Ovary (tissue), 9 donors: ENCODE measurements around the gene DNTT. TPM values are rescaled to one million over a fixed set of nuclear protein-coding genes. Genes with fewer than 3 reads are reported as not detected.

Experiments used
- DNase-seq, 5 donors: peaks; one replicate each; pipeline ENCODE4 v3.0.0-alpha.2; 2019 to 2020
- H3K27ac ChIP-seq, 2 donors: fragments of 200-600 bp; one replicate each; pipeline versions ENCODE4 v1.5.1 to v1.8.0; 2019 to 2022
- H3K27me3 ChIP-seq: fragments of 200-600 bp; one replicate; pipeline ENCODE4 v1.8.0; 2022
- H3K36me3 ChIP-seq: fragments of 200-600 bp; sonication (generic); one replicate; pipeline ENCODE4 v1.5.1; 2019
- H3K4me1 ChIP-seq: one replicate; pipeline ENCODE4 v1.8.1; 2013; ENCODE audit warnings: mild to moderate bottlenecking, moderate library complexity; ENCODE audit not compliant: insufficient read depth
- H3K4me3 ChIP-seq: fragments of 200-600 bp; sonication (generic); one replicate; pipeline ENCODE4 v1.5.1; 2017
- H3K9me3 ChIP-seq, 2 donors: fragments of 200-600 bp in 1 of 2; sonication (generic) in 1 of 2; one replicate each; pipeline versions ENCODE4 v1.5.1 to v1.8.1; 2013 to 2019; ENCODE audit warnings: mild to moderate bottlenecking in 1 of 2, moderate library complexity in 1 of 2
- EP300 ChIP-seq: sonication (generic); formaldehyde crosslinking; IDR thresholded peaks from one replicate; pipeline ENCODE4 v1.6.1; 2017; ENCODE audit warnings: antibody characterized with exemption
- POLR2A ChIP-seq: fragments of 450-650 bp; IDR thresholded peaks from one replicate; pipeline ENCODE4 v1.6.1; 2017; ENCODE audit warnings: antibody characterized with exemption, mild to moderate bottlenecking, moderate library complexity
- WGBS, 3 donors: extraction: QIAGEN DNeasy Blood & Tissue Kit in 1 of 3; methylation state at CpG; one replicate each; pipeline versions ENCODE4 v1.1.5 to v1.1.7; 2013 to 2017; 5-methylcytosine and 5-hydroxymethylcytosine counted together
- intact Hi-C, 4 donors: fragments of 100-400 bp; cut with DNase I; formaldehyde crosslinking; loops; one replicate each; pipeline versions ENCODE4 v1.11.0 to v1.15.1; 2022 to 2023
- polyA plus RNA-seq, 2 donors: library from polyadenylated mRNA; stranded (reverse); fragments of 200-250 nt in 1 of 2; fragments of 350-450 nt in 1 of 2; fragmentation: Illumina TruSeq in 1 of 2; extraction: RNeasy Lipid Tissue Mini Kit (QIAGEN cat#74804) in 1 of 2; gene quantifications; one replicate each; pipeline ENCODE4 v1.2.3, GENCODE V29; 2013 to 2014
- total RNA-seq, 7 donors: library from RNA; depleted of rRNA in 2 of 7; stranded (reverse); fragments of >200 nt in 2 of 7; fragmentation: NEBNext Ultra II Directional in 3 of 7; extraction: Animal tissue kit (Norgen Biotek cat#: 25700) in 3 of 7; gene quantifications; one replicate each; pipeline versions ENCODE4 v1.1.0 to v1.2.4, GENCODE V29; 2016 to 2023
- TF ChIP-seq, protein P1 (sequence below), 3 donors: fragments of 450-650 bp in 2 of 3; fragments of 200-600 bp in 1 of 3; IDR thresholded peaks; one replicate each; pipeline versions ENCODE4 v1.5.1 to v1.8.0; 2016 to 2022; ENCODE audit warnings: antibody characterized with exemption in 3 of 3, mild to moderate bottlenecking in 1 of 3
- donor health status: DM: no; HTN: no; CAD: no; lungs with moderate emphysema.
- donor health status: DM: no; HTN: no; CAD: no.
- donor health status: Bipolar disorder and iron deficiency.
- donor health status: DM: yes; HTN: yes; CAD: no.
- donor health status: DM: no; HTN: no; CAD: no.
- donor health status: DM: yes; HTN: yes; CAD: no.

Gene DNTT
- total and polyA plus RNA-seq, 9 donors, result not detected

DNA sequence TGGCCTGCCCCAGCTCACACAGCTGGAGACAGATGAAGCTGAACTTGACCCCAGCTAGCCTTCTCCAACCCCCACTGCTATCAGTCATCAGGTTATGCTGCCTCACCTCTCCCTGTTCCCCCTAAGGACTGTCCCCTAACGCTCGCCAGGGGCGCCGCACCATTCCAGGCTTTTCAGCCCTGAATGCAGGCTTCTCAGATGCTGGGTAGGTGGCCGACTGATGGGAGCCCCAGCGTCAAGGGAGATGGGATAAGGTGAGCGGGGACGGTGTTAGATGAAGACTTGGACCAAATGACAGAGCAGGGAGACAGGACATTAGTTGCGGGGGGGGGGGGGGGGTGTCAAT lies 70.4 kb downstream of the DNTT start:
- intact Hi-C loops, result no loop called here
- TF ChIP-seq, protein P1, sequence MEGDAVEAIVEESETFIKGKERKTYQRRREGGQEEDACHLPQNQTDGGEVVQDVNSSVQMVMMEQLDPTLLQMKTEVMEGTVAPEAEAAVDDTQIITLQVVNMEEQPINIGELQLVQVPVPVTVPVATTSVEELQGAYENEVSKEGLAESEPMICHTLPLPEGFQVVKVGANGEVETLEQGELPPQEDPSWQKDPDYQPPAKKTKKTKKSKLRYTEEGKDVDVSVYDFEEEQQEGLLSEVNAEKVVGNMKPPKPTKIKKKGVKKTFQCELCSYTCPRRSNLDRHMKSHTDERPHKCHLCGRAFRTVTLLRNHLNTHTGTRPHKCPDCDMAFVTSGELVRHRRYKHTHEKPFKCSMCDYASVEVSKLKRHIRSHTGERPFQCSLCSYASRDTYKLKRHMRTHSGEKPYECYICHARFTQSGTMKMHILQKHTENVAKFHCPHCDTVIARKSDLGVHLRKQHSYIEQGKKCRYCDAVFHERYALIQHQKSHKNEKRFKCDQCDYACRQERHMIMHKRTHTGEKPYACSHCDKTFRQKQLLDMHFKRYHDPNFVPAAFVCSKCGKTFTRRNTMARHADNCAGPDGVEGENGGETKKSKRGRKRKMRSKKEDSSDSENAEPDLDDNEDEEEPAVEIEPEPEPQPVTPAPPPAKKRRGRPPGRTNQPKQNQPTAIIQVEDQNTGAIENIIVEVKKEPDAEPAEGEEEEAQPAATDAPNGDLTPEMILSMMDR (IDR thresholded peaks at IDR 0.05), result no peak
- TF ChIP-seq POLR2A (no peak), EP300 (no peak)

DNA sequence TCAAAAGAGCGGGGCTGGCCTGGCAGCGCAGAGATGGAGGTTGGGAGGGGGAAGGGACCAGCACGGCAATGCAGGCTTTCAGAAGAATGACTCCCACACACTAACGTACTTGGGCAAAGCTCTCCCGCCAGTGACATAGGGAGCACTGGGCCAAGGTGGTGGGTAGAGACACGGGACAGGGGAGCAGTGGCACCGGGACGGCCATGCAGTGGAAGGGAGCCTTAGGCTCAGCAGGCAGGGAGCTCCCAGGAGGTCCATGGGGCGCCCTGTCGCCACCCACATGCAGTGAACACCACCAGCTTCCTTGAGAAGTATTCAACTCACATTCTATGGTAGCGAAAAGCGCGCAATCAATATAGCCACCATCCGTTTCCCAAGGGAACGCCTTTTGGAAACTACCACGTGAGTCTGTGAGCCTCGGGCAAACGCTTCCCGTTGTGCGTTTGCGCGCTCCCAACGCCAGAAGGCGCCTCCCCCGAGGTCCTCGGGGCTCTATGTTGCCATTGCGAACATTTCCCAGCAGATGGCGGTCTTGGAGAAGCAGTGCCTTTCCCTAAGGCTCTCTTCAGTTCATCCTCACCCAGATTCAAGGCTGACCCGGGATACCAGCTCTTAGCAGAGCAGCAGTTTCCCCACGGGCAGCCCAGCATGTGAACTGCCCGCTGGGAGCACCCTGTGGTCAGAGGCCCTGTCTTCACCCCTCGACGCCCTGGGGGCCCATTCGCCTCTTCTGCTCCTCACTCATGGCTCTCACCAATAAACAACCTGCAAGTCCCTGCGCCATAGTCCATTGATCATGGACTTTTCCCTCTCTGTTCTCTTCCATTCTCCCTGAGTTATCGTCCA lies 71.0 kb downstream of the DNTT start:
- DNase-seq, result peak; percentile 76 to 89 (median 84)
- intact Hi-C loops, result no loop called here
- WGBS, 3 donors, result 4 to 6% (median 4%) methylated on average over 35 to 36 of the region's 36 CpGs
- Histone ChIP-seq H3K4me3 (peak overlapping the region; percentile 34), H3K4me1 (peaks cover 2% of the 10 kb centered on the region), H3K9me3 (no peaks in the 10 kb centered on the region), H3K27ac (no peak overlapping the region), H3K27me3 (no peaks in the 10 kb centered on the region), H3K36me3 (no peaks in the 10 kb centered on the region)
- no peak for TF ChIP-seq EP300
- TF ChIP-seq, protein P1 (IDR thresholded peaks at IDR 0.05), result peak; percentile 76 to 90 (median 81)

More for the DNA sequence above, 70.4 kb downstream of the DNTT start:
- no peak for DNase-seq
- Histone ChIP-seq H3K4me3 (no peak overlapping the region), H3K27me3 (no peaks in the 10 kb centered on the region), H3K27ac (no peak overlapping the region), H3K36me3 (no peaks in the 10 kb centered on the region), H3K9me3 (no peaks in the 10 kb centered on the region), H3K4me1 (peaks cover 2% of the 10 kb centered on the region)
- WGBS, 3 donors, result 21 to 40% (median 29%) methylated on average over 9 of the region's 9 CpGs

DNA sequence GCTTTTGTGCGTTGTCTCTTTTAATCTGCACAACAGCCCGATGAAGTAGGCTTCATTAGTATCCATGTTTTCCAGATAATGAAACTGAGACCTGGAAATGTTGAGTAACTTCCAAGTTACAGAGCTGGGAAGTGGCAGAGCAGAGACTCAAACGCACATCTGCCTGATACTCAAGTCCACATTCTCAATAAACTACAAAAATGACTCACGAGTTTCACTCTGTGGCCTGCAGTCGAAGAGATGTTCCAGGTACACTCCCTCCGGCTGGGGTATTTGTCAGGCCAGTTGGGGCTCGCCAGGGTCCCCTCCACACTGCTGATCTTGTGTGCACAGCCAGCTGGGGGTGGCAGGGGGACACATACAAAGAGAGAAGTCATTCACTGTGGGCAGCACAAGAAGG lies 72.2 kb downstream of the DNTT start:
- peaks cover 2% of the 10 kb centered on the region for H3K4me1 ChIP-seq
- no peak overlapping the region for H3K4me3 ChIP-seq
- H3K27ac ChIP-seq, result no peak overlapping the region
- H3K36me3 ChIP-seq, result no peaks in the 10 kb centered on the region
- no peak for DNase-seq
- TF ChIP-seq, protein P1 (IDR thresholded peaks at IDR 0.05), result no peak
- TF ChIP-seq EP300 (no peak), POLR2A (no peak)
- no peaks in the 10 kb centered on the region for H3K27me3 ChIP-seq
- intact Hi-C loops, result no loop called here
- 56 to 67% (median 67%) methylated on average over 7 of the region's 7 CpGs for WGBS, 3 donors
- H3K9me3 ChIP-seq, result no peaks in the 10 kb centered on the region

DNA sequence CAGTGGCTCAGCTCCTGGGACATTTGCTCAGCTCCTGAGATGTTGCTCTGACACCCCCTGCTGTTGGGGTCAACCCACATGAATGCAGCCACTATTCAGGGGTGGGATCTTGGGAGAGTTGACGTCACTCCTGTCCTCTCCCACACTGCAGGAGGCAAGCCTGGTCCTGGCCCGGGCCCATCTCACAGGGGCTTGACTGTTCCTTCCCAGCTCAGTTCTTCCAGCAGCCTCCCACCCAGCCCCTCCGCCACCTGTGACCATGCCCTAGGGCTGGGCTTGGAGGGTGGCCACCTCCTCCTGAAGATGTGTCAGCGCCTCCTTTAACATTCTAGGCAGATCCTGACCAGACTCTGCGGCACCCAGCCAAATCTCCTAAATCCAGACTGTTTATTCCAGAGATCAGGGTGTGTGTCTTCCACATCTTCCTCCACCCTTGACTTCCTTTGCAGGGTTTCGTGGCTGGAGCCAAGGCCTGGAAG lies 73.6 kb downstream of the DNTT start:
- DNase-seq, result peak; percentile 40 to 82 (median 66)
- Histone ChIP-seq H3K36me3 (no peaks in the 10 kb centered on the region), H3K9me3 (no peaks in the 10 kb centered on the region), H3K4me1 (peaks cover 2% of the 10 kb centered on the region), H3K27me3 (no peaks in the 10 kb centered on the region), H3K27ac (no peak overlapping the region), H3K4me3 (no peak overlapping the region)
- intact Hi-C loops, result no loop called here
- TF ChIP-seq POLR2A, result no peak
- TF ChIP-seq EP300, result no peak
- TF ChIP-seq, protein P1 (IDR thresholded peaks at IDR 0.05), result no peak
- WGBS, 3 donors, result 4 to 25% (median 24%) methylated on average over 6 of the region's 6 CpGs
